Measurements from ENCODE around the gene VDR.
"Not testable (repeated sequence)": the region's sequence is repeated elsewhere in the genome, so short reads cannot be mapped to it uniquely, and the experiment has no call there.

The VDR gene

GRCh38 chr12:47844264-47845019, 60.4 kb downstream of the VDR start:
- no peak overlapping the region for H3K27ac ChIP-seq (ENCODE audit: low read depth, low read length)
- H3K9ac ChIP-seq (ENCODE audit: low read depth, low read length) = no peak overlapping the region
- H3K9me3 ChIP-seq (ENCODE audit: control insufficient read depth, insufficient read depth, low read length) = no peaks in the 10 kb centered on the region
- H3K27me3 ChIP-seq (ENCODE audit: control insufficient read depth, insufficient read depth, low read length) = no peaks in the 10 kb centered on the region; the same call in 1 of the 2 replicates
- H3K4me3 ChIP-seq (ENCODE audit: low read depth, low read length) = no peak overlapping the region
- no peaks in the 10 kb centered on the region for H3K4me1 ChIP-seq (ENCODE audit: control insufficient read depth, insufficient read depth, low read length)
- no peaks in the 10 kb centered on the region for H3K36me3 ChIP-seq (ENCODE audit: control insufficient read depth, insufficient read depth, low read length)

GRCh38 chr12:47843226-47843980, 61.4 kb downstream of the VDR start:
- H3K36me3 ChIP-seq (ENCODE audit: control insufficient read depth, insufficient read depth, low read length) = no peaks in the 10 kb centered on the region
- H3K4me1 ChIP-seq (ENCODE audit: control insufficient read depth, insufficient read depth, low read length) = 0 out of 2 replicates have a peak, but pooled peaks cover under 1% of the 10 kb centered on the region
- no peak overlapping the region for H3K9ac ChIP-seq (ENCODE audit: low read depth, low read length)
- H3K9me3 ChIP-seq (ENCODE audit: control insufficient read depth, insufficient read depth, low read length) = no peaks in the 10 kb centered on the region
- no peak overlapping the region for H3K27ac ChIP-seq (ENCODE audit: low read depth, low read length)
- no peaks in the 10 kb centered on the region; the same call in 1 of the 2 replicates for H3K27me3 ChIP-seq (ENCODE audit: control insufficient read depth, insufficient read depth, low read length)
- no peak overlapping the region for H3K4me3 ChIP-seq (ENCODE audit: low read depth, low read length)

DNA sequence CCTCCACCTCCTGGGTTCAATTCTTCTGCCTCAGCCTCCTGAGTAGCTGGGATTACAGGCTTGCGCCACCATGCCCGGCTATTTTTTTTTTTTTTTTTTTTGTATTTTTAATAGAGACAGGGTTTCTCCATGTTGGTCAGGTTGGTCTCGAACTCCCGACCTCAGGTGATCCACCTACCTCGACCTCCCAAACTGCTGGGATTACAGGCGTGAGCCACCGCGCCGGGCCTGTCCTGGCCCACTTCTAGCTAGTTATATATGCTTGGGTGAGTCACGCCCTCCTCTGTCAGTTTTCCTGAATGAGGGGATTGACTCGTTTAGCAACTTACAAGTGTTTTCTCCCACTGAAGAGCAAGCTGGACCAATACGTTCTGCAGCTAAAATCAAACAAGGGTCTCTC, 62.3 kb downstream of the VDR start:
- not testable (repeated sequence) for H3K9ac ChIP-seq (ENCODE audit: low read depth, low read length); H3K4me3 ChIP-seq (ENCODE audit: low read depth, low read length); H3K27me3 ChIP-seq (ENCODE audit: control insufficient read depth, insufficient read depth, low read length); H3K4me1 ChIP-seq (ENCODE audit: control insufficient read depth, insufficient read depth, low read length); H3K9me3 ChIP-seq (ENCODE audit: control insufficient read depth, insufficient read depth, low read length); H3K27ac ChIP-seq (ENCODE audit: low read depth, low read length); H3K36me3 ChIP-seq (ENCODE audit: control insufficient read depth, insufficient read depth, low read length)

GRCh38 chr12:47841910-47842309, 62.9 kb downstream of the VDR start:
- H3K27me3 ChIP-seq (ENCODE audit: control insufficient read depth, insufficient read depth, low read length) = no peaks in the 10 kb centered on the region; the same call in 1 of the 2 replicates
- H3K9ac ChIP-seq (ENCODE audit: low read depth, low read length) = no peak overlapping the region
- no peaks in the 10 kb centered on the region for H3K36me3 ChIP-seq (ENCODE audit: control insufficient read depth, insufficient read depth, low read length)
- H3K4me1 ChIP-seq (ENCODE audit: control insufficient read depth, insufficient read depth, low read length) = 0 out of 2 replicates have a peak, but pooled peaks cover 8% of the 10 kb centered on the region
- no peaks in the 10 kb centered on the region for H3K9me3 ChIP-seq (ENCODE audit: control insufficient read depth, insufficient read depth, low read length)
- H3K4me3 ChIP-seq (ENCODE audit: low read depth, low read length) = no peak overlapping the region
- H3K27ac ChIP-seq (ENCODE audit: low read depth, low read length) = no peak overlapping the region

DNA sequence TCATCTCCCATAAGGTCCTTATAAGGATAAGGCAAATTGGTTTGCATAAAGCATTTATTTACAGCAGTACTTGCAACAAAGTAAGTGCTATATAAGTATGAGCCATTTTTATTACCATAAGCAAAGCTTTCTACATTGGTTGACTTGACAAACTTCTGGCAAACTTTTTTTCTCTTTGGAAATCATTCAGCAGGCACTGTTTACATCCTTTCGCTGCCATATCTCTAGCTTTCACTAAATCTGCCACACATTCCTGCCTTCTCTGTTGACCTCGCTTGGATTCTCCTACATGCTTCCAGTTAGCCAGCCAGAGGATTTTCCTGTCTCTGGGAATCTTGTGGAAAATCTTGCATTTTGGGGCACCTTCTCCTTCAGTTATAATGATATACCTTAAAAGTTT, 63.3 kb downstream of the VDR start:
- Histone ChIP-seq H3K36me3 (ENCODE audit: control insufficient read depth, insufficient read depth, low read length) (no peaks in the 10 kb centered on the region), H3K27ac (ENCODE audit: low read depth, low read length) (no peak overlapping the region), H3K27me3 (ENCODE audit: control insufficient read depth, insufficient read depth, low read length) (no peaks in the 10 kb centered on the region; the same call in 1 of the 2 replicates), H3K4me1 (ENCODE audit: control insufficient read depth, insufficient read depth, low read length) (0 out of 2 replicates have a peak, but pooled peaks cover 8% of the 10 kb centered on the region), H3K9me3 (ENCODE audit: control insufficient read depth, insufficient read depth, low read length) (no peaks in the 10 kb centered on the region), H3K4me3 (ENCODE audit: low read depth, low read length) (no peak overlapping the region), H3K9ac (ENCODE audit: low read depth, low read length) (no peak overlapping the region)

DNA sequence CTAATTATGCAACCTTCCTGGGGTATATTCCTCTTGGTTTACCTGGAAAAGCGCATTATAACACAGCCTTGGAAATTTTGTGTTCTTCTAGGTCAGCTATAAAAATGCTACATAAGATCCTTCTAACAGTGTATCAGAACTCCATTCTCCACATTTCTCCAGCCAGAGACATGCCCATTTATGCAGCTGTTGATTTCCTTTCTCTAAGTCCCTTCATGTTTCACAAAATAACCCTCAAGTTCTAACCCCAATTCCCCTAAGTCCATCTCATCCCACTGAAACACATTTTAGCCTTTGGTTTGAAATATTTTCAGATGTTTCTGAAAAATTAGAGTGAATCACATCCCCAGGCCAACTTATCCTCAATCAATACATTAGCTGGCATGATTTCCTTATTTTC, 64.2 kb downstream of the VDR start:
- Histone ChIP-seq H3K4me3 (ENCODE audit: low read depth, low read length) (no peak overlapping the region), H3K4me1 (ENCODE audit: control insufficient read depth, insufficient read depth, low read length) (peaks cover 12% of the 10 kb centered on the region), H3K27ac (ENCODE audit: low read depth, low read length) (no peak overlapping the region), H3K36me3 (ENCODE audit: control insufficient read depth, insufficient read depth, low read length) (no peaks in the 10 kb centered on the region), H3K9me3 (ENCODE audit: control insufficient read depth, insufficient read depth, low read length) (no peaks in the 10 kb centered on the region), H3K9ac (ENCODE audit: low read depth, low read length) (no peak overlapping the region), H3K27me3 (ENCODE audit: control insufficient read depth, insufficient read depth, low read length) (no peaks in the 10 kb centered on the region; the same call in 1 of the 2 replicates)

DNA sequence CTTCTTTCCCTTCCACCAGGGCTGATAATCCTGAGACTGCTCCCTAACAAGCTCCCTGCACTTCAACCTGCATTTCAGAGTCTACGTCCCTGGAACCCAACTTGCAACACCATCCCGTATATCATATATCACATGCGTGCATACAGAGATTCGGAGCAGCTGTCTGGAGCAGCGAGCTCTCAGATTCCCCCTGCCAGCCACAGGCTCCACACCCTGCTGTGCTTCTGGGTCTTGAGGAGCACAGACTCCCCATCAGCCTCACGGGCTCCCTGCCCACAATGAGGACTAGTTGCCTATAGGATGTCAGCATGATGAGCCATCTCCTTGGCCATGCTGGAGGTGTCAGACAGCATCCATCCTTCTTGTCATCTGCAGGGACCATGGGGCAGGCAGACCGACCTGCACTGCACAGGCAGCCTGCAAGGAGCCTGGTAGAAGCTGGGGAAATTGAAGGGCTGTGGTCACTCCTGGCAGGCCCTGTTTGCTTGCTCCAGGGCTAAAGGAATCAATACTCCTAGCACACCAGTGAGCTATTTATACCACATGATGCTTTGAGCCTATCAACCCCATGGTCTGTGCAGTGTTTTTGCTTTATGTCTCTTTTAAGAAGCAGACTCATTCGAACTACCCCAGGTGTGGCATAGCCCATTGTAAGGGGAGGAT, 65.4 kb downstream of the VDR start:
- Histone ChIP-seq H3K36me3 (ENCODE audit: control insufficient read depth, insufficient read depth, low read length) (no peaks in the 10 kb centered on the region), H3K9ac (ENCODE audit: low read depth, low read length) (no peak overlapping the region), H3K4me1 (ENCODE audit: control insufficient read depth, insufficient read depth, low read length) (peaks cover 13% of the 10 kb centered on the region)

GRCh38 chr12:47838286-47838931, 66.4 kb downstream of the VDR start:
- Histone ChIP-seq H3K4me1 (ENCODE audit: control insufficient read depth, insufficient read depth, low read length) (peaks cover 13% of the 10 kb centered on the region), H3K36me3 (ENCODE audit: control insufficient read depth, insufficient read depth, low read length) (no peaks in the 10 kb centered on the region), H3K9me3 (ENCODE audit: control insufficient read depth, insufficient read depth, low read length) (no peaks in the 10 kb centered on the region), H3K4me3 (ENCODE audit: low read depth, low read length) (no peak overlapping the region), H3K9ac (ENCODE audit: low read depth, low read length) (no peak overlapping the region), H3K27me3 (ENCODE audit: control insufficient read depth, insufficient read depth, low read length) (no peaks in the 10 kb centered on the region), H3K27ac (ENCODE audit: low read depth, low read length) (no peak overlapping the region)

More for the DNA sequence above, 65.4 kb downstream of the VDR start:
- Histone ChIP-seq H3K27ac (ENCODE audit: low read depth, low read length) (no peak overlapping the region), H3K27me3 (ENCODE audit: control insufficient read depth, insufficient read depth, low read length) (no peaks in the 10 kb centered on the region), H3K9me3 (ENCODE audit: control insufficient read depth, insufficient read depth, low read length) (no peaks in the 10 kb centered on the region), H3K4me3 (ENCODE audit: low read depth, low read length) (no peak overlapping the region)

- Histone ChIP-seq H3K4me3 (ENCODE audit: low read depth, low read length) (no peak overlapping the region), H3K9ac (ENCODE audit: low read depth, low read length) (no peak overlapping the region), H3K36me3 (ENCODE audit: control insufficient read depth, insufficient read depth, low read length) (no peaks in the 10 kb centered on the region), H3K4me1 (ENCODE audit: control insufficient read depth, insufficient read depth, low read length) (peaks cover 13% of the 10 kb centered on the region), H3K27ac (ENCODE audit: low read depth, low read length) (no peak overlapping the region), H3K9me3 (ENCODE audit: control insufficient read depth, insufficient read depth, low read length) (no peaks in the 10 kb centered on the region), H3K27me3 (ENCODE audit: control insufficient read depth, insufficient read depth, low read length) (no peaks in the 10 kb centered on the region)
Measured at GRCh38 chr12:47837190-47838171, 67.3 kb downstream of the VDR start.

- no peak overlapping the region for H3K27ac ChIP-seq (ENCODE audit: low read depth, low read length)
- H3K27me3 ChIP-seq (ENCODE audit: control insufficient read depth, insufficient read depth, low read length) = no peaks in the 10 kb centered on the region
- no peaks in the 10 kb centered on the region for H3K9me3 ChIP-seq (ENCODE audit: control insufficient read depth, insufficient read depth, low read length)
- H3K4me3 ChIP-seq (ENCODE audit: low read depth, low read length) = no peak overlapping the region
- H3K9ac ChIP-seq (ENCODE audit: low read depth, low read length) = no peak overlapping the region
- H3K4me1 ChIP-seq (ENCODE audit: control insufficient read depth, insufficient read depth, low read length) = peaks cover 13% of the 10 kb centered on the region
- no peaks in the 10 kb centered on the region for H3K36me3 ChIP-seq (ENCODE audit: control insufficient read depth, insufficient read depth, low read length)
Measured at GRCh38 chr12:47835831-47836155, 69.0 kb downstream of the VDR start.

Data from HUES48 (cell line).